Left lung (tissue), 10 donors: ENCODE data around the gene SMPX. TPM values are rescaled to one million over a fixed set of nuclear protein-coding genes. Genes with fewer than 3 reads are reported as not detected.

Experiments
- ATAC-seq: fragments of 200-7000 bp; cut with Tn5 transposase; one replicate; pipeline ENCODE4 v1.9.1; 2020; ENCODE audit warnings: moderate library complexity
- DNase-seq, 4 donors: peaks; one replicate each; pipeline ENCODE4 v3.0.0-alpha.2; 2013 to 2020
- H3K27ac ChIP-seq, 2 donors: fragments of 200-600 bp; sonication (generic) in 1 of 2; one replicate each; pipeline versions ENCODE4 v1.5.0 to v1.8.0; 2020 to 2021
- H3K27me3 ChIP-seq, 2 donors: fragments of 200-600 bp; sonication (generic) in 1 of 2; one replicate each; pipeline versions ENCODE4 v1.5.0 to v1.8.0; 2020 to 2021
- H3K36me3 ChIP-seq, 2 donors: fragments of 200-600 bp; sonication (generic) in 1 of 2; one replicate each; pipeline versions ENCODE4 v1.5.0 to v1.8.0; 2020 to 2021
- H3K4me1 ChIP-seq, 2 donors: fragments of 200-600 bp; one replicate each; pipeline ENCODE4 v1.8.0; 2021
- H3K4me3 ChIP-seq, 2 donors: fragments of 200-600 bp; sonication (generic) in 1 of 2; one replicate each; pipeline versions ENCODE4 v1.5.0 to v1.8.0; 2020 to 2021; ENCODE audit warnings: mild to moderate bottlenecking in 1 of 2
- H3K9me3 ChIP-seq, 2 donors: fragments of 200-600 bp; sonication (generic) in 1 of 2; one replicate each; pipeline versions ENCODE4 v1.5.0 to v1.8.0; 2020 to 2021
- intact Hi-C, 2 donors: fragments of 100-400 bp; cut with DNase I; formaldehyde crosslinking; loops; one replicate each; pipeline versions ENCODE4 v1.11.2 to v1.14.2; 2022
- polyA plus RNA-seq, 6 donors: library from polyadenylated mRNA; unstranded; fragments of 120-200 nt; gene quantifications; one replicate each; pipeline ENCODE4 v1.2.1, GENCODE V29; 2013; ENCODE audit not compliant: insufficient read length in 6 of 6
- total RNA-seq, 2 donors: library from RNA; stranded (reverse); fragmentation: NEBNext Ultra II Directional; extraction: Animal tissue kit (Norgen Biotek cat#: 25700); gene quantifications; one replicate each; pipeline ENCODE4 v1.2.1, GENCODE V29; 2021
- TF ChIP-seq, protein P1 (sequence below), 2 donors: fragments of 200-600 bp; sonication (generic) in 1 of 2; IDR thresholded peaks; one replicate each; pipeline versions ENCODE4 v1.5.0 to v1.8.0; 2021; ENCODE audit warnings: antibody characterized with exemption in 2 of 2
- donor health status: DM: no; HTN: yes; CAD: no.
- donor health status: DM: no; HTN: no; CAD: no.

Gene SMPX
- total and polyA plus RNA-seq, 8 donors = 3.2 to 10.0 (median 7.7) TPM; not detected in 2

DNA sequence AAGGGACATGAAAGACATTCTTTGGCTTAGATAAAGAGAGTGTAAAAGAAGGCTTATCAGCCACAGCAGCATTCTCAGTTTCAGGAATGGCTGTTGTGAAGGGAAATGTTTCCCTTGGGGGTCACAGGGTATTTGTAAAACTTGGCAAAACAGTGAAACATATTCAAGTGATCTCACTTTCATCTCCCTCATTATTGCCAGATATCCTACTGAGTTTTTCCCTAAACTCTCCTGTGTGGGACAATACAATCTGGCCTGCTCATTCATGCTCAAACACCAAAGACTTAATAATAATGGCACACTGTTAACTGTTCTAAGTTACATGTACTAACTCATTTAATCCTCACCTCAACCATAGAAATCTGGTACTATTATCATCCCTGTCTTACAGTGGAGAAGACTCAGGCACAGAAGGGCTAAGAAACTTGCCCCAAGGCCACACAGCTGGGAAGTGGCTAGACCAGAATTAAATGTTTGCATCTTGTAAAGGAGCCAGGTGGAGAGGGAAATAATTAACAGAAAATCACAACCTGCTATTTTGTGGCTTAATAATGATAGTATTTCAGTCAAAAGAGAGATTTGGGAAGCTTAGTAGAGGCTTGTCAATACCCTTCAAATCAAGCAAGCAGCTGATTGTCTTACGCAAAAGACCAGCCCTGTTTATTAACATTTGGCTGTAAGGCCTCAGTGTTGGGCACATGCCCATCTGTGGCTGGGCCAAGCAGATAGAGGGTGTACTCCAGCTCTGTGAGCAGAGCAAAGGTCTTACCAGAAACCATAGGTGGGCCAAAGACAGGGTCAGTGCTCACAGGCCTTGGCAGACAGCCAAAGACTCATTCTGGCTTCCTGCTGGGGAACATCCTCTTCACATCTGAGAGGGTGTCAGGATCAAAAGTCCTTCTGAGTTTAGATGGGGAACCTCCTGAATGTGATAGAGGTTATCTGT, 17.3 kb downstream of the SMPX start:
- Histone ChIP-seq H3K36me3 (no peaks in the 10 kb centered on the region), H3K4me1 (no peaks in the 10 kb centered on the region), H3K27me3 (no peaks in the 10 kb centered on the region), H3K27ac (no peak overlapping the region), H3K4me3 (no peak overlapping the region), H3K9me3 (no peaks in the 10 kb centered on the region)
- intact Hi-C loops = no loop called here
- TF ChIP-seq, protein P1, sequence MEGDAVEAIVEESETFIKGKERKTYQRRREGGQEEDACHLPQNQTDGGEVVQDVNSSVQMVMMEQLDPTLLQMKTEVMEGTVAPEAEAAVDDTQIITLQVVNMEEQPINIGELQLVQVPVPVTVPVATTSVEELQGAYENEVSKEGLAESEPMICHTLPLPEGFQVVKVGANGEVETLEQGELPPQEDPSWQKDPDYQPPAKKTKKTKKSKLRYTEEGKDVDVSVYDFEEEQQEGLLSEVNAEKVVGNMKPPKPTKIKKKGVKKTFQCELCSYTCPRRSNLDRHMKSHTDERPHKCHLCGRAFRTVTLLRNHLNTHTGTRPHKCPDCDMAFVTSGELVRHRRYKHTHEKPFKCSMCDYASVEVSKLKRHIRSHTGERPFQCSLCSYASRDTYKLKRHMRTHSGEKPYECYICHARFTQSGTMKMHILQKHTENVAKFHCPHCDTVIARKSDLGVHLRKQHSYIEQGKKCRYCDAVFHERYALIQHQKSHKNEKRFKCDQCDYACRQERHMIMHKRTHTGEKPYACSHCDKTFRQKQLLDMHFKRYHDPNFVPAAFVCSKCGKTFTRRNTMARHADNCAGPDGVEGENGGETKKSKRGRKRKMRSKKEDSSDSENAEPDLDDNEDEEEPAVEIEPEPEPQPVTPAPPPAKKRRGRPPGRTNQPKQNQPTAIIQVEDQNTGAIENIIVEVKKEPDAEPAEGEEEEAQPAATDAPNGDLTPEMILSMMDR (IDR thresholded peaks at IDR 0.05) = no peak
- ATAC-seq (no peak), DNase-seq (peak in 1 of 4 donors; percentile 33)

DNA sequence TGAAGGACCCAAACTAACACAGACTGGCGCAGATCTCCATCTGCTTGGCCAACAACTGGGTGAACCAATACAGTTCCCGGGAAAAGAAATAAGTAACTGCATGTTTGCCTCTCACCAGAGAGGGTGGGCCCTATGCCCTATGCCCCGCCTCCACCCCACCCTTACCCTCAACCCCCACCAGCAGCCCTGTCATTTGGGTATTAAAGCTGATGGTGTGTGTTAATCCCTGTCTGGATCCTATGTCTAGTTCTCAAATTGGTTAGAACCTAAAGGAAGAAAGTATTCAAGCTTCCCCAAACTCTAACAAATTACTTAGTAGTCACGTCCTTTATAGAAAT, 19.0 kb downstream of the SMPX start:
- Histone ChIP-seq H3K36me3 (no peaks in the 10 kb centered on the region), H3K4me3 (no peak overlapping the region), H3K27ac (no peak overlapping the region), H3K27me3 (no peaks in the 10 kb centered on the region), H3K9me3 (no peaks in the 10 kb centered on the region), H3K4me1 (no peaks in the 10 kb centered on the region)
- TF ChIP-seq, protein P1 (IDR thresholded peaks at IDR 0.05) = no peak
- no peak for DNase-seq
- intact Hi-C loops = no loop called here
- ATAC-seq = no peak

DNA sequence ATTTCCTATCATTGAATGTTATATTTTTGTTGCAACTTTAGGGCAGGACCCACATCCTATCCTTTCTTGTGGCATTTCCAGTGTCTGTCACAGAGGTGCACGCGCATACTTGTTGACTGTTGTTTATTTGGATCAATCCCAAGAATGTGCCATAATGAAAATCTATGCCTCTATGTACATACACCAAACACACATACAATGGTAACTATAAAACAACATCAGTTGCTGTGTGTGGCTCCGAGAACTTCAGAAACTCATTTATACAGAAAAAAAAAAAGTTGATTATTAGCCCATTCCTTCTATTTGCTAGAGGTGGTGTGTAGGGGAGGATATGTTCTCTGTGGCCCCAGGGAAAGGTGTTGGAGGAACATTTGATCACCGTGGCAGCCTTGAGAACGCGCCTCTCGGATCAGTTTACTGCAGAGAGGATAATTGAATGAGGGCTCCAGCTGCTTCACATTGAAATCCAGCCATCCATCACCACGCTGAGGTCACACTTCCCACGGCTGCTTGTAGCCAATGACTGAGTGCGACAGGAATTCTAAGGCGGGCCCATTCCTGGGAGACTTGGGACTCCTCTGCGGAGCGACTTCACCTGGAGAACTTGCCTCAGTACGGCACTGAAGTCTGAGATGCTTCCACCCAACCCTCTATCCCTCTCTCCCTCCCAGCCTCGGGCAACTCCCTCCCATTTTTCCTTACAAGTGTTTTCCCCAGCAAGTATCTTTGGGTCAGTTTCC, 19.5 kb downstream of the SMPX start:
- Histone ChIP-seq H3K4me3 (no peak overlapping the region), H3K4me1 (no peaks in the 10 kb centered on the region), H3K9me3 (no peaks in the 10 kb centered on the region), H3K27ac (no peak overlapping the region), H3K36me3 (no peaks in the 10 kb centered on the region), H3K27me3 (no peaks in the 10 kb centered on the region)
- ATAC-seq (no peak), DNase-seq (no peak)
- intact Hi-C loops = no loop called here
- TF ChIP-seq, protein P1 (IDR thresholded peaks at IDR 0.05) = no peak

DNA sequence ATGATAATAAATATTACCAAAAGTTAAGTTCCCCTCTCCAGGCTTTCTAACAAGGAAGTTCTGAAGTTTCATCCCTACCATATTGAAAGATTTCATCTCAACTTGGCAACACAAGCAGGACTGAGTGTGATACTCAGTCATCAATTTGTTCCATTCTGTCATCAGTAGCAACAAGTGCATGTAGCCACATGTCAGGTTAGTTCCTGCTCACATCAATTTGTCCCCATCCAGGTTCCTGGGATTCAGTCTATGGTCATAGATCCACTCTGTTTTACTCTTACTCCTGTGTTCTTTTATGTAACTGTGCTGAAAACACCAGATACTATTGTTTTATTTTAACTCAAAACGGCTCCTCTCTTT, 22.2 kb downstream of the SMPX start:
- H3K27ac ChIP-seq = no peak overlapping the region
- no peaks in the 10 kb centered on the region for H3K36me3 ChIP-seq
- intact Hi-C loops = no loop called here
- no peaks in the 10 kb centered on the region for H3K9me3 ChIP-seq
- DNase-seq (no peak), ATAC-seq (no peak)
- H3K4me1 ChIP-seq = no peaks in the 10 kb centered on the region
- H3K4me3 ChIP-seq = no peak overlapping the region
- TF ChIP-seq, protein P1 (IDR thresholded peaks at IDR 0.05) = no peak
- peaks cover 0 to 6% of the 10 kb centered on the region in 2 donors for H3K27me3 ChIP-seq
